ENCODE data around the gene ETV7.

ETV7 gene

DNA sequence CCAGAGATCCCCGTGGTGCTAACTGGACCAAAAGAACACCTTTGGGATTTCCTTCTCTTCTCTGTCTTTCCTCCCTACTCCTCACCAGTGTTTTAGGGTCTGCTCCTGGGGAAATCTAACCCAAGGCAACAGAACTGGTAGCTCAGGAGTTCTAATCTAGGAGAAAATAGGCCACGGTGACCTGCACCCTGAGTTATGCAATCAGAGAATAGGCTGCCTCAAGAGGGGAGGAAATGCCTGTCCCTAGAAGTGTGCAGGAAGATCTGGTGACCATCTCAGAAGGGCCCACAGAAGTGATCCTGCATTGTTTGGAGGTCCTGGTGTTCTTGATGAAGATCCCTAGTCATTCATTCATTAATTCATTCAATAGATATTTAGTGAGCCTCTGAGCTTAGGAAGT is 3.4 kb downstream of the ETV7 start:
- DNase-seq, result no peak

DNA sequence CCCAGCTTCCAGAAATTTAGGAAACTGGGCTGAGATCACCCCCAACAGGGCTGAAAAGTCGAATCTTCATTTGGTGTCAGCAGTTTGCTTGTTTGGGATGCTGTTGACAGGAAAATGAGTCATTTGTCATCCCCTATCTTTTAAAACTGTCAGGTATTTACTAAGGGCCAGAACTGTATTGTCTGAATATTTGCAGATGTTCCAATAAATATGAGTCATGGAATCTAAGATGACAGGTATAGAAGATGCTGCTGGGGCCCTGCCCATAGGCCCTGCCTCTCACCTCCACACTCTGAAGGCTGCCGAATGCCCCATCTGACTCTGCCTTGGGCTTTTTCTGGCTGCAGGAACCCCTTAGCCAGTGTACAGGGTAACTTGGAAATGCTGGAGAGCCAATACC is 3.9 kb downstream of the ETV7 start:
- DNase-seq, result no peak

GRCh38 chr6:36382976-36383375 is 4.5 kb downstream of the ETV7 start:
- no peak for DNase-seq

DNA sequence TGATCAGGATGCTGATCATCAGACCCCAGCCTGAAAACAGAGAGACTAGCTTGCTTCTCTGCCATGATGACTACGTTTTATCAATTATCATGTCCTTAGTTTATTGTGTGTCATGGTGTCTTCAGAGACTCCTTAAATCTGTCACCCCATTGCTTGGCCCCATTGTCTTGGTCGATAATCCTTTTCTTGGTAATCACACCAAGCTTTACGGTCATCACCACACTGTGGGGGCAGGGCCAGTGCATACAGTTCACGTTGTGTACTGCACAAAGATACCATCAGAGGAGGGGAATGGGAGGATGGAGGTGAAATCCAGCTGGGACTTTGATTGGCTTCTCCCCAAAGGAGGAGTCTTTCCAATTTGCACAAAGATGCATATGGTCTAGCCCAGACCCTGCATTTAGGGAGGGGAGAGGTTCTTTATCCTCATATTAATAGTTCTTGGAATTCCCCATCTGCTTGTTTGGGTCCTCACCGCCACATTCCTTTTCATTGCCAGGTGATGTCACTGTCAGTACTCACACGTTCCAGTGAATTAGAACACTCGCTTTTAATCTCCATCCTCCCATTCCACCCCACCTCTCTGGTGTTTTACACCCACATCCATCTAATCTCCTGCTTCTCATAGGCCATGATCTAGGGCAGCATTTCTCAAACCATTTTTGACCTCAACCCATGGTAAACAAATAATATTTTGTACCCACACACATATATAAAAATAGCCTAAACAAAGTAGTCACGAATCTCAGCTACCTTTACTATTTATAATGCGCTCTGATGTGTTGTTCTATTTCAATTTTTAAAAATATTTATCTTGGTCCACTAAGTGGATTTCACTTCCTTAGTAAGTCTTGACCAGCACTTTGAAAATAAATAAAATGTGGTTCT is 5.7 kb downstream of the ETV7 start:
- DNase-seq, result no peak

DNA sequence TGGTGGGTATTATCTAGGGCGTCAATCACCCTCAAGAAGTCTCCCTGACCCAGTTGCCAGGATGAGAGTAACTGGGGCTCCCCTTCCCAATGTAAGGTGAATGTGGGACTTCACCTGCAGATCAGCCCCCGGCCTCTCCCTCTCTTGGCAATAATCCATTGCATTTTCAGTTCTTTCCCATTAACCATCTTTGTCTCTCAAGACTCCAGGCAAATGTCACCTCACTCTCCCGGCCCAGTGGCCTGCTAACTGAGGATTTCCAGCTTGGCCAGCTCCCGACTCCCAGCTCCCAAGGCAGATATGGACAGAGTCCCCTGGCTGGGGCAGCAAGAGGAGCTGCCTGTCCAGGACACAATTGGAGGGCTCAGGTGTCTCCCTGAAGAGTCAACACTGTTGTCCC is 7.3 kb downstream of the ETV7 start:
- DNase-seq, result no peak

DNA sequence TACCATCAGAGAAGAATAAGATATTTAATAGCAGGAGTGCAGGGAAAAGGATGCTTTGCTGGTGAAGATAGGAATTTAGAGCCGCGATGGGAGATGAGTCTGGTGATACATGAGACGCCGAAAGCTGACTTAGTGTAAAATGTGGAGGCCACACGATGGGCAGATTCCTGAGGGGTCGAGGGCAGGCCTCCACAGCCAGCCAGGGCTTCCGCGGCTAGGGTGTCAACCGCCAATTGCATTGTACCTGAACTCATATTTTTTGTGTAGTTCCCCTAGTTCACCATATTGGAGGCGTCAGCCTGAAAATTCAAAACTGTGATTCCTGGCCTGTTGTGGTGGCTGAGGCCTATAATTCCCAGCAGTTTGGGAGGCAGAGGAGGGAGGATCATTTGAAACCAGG is 8.5 kb downstream of the ETV7 start:
- no peak for DNase-seq

DNA sequence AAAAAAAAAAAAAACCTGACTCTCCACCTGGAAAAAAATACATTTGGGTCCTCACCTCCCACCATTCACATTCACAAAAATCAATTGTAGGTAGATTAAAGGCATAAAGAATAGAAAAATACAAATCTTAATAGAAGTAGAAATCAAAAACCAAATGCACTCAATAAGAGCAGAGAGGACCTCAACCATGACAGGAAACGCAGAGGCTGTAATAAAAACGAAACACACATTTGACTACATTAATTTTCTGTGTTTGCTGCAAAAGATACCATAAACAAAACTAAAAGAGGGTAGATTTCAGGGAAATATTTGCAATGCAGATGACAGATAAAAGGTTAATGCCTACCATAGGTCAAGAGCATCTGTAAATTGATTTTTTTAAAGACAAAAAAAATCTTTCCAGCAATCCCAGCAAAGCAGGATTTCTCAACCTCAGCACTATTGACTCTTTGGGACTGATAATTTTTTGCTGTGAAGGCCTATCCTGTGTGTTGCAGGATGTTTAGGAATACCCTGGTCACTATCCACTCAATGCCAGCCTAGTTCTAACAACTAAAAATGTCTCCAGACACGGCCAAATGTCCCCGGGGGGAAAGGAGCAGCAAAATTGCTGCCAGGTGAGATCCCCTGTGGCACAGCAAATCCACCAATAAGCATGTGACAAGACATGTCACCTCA is 9.1 kb downstream of the ETV7 start:
- DNase-seq, result no peak

GRCh38 chr6:36377594-36377993 is 9.9 kb downstream of the ETV7 start:
- no peak for DNase-seq

DNA sequence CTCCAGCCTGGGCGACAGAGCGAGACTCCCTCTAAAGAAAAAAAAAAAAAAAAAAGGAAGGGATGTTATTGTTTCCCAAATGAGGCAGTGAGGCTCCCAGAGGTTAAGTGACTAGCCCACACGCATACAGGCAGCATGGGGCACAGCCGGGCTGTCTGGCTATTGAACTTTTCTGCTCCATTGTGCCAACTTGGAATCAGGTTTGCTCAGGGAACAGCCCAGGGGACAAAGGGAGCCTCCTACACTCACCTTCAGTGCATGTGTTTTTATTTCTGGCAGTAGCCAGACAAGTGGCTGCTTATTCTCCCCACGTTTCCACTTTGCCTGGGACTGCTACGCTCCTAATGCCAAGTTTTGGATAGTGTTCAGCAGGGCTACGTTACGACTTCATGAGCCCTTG is 10.7 kb downstream of the ETV7 start:
- DNase-seq, result no peak

GRCh38 chr6:36376183-36376582 is 11.3 kb downstream of the ETV7 start:
- no peak for DNase-seq

DNA sequence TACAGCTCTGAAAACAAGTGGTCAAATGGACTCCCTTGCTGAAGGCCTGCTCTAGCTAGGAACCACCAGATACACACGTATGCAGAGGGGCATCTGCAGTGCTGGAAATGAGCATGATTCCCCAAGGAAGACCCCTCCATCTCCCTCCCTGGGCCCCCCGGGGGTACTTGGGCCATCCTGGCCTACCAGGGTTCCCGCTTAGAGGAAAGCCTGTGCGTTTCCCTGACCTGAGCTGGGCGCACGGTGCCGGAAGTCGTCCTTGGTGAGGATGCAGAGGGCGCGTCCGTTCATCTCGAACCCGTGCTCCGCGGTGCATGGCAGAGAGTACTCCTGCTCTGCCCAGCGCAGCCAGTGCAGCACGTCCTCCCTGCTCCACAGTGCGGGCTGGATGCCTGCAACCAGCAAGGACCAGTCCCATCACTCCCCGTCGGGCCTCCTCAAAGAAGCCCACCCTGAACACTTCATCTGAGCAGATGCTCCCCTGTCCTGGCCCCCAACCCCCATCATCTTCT is 11.8 kb downstream of the ETV7 start:
- no peak for DNase-seq

GRCh38 chr6:36374972-36375371 is 12.5 kb downstream of the ETV7 start:
- DNase-seq, result no peak

DNA sequence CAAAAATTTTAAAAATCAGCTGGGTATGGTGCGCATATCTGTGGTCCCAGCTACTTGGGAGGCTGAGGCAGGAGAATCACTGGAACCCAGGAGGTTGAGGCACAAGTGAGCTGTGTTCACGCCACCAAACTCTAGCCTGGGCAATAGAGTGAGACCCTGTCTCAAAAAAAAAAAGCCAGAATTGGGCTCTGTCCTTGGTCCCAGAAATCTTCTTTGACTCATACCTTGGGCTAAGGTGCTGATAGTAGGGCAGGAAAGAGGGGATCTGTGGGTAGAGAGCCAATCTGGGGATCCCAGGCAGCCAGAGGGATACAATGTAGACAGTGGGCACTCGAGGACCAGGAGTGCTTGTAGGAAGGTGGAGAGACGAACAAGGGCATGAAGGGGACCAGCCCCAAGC is 13.3 kb downstream of the ETV7 start:
- no peak for DNase-seq

- DNase-seq, result no peak
Measured at GRCh38 chr6:36373368-36374019, 14.0 kb downstream of the ETV7 start.

DNA sequence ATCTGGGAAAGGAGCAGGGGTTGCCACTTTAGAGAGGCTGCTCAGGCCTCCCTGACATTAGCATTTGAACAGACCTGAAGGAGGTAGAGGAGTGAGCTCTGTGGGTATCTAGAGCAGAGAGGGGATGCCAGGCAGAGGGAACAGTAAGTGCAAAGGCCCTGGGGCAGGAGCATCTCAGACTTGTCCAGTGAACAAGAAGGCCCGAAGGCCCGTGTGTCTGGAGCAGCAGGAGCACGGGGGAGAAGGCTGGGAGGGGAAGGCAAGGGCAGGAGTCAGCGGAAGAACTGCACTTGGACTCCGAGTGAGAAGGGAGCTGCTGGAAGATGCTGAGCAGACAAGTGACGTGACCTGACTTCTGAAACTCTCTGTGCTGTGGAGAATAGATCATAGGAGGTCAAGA is 15.4 kb downstream of the ETV7 start:
- no peak for DNase-seq

DNA sequence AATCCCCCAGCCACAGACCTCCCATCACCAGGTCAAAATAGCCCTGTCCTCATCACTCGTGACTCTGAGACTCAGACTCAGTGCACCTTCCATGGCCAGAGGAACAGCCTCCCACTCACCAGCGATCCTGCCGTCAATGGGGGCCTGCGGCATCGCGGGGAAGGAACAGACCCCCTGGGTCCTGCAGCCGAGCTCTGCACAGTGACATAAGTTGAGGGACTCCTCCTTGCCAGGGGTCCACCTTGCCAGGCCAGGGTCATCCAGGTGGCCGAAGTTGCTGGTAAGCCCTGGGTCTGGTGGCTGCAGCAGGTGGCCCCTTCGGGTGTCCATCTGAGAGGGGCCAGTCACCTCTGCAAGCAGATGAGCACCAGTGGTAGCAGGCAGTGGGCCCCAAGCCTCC is 16.3 kb downstream of the ETV7 start:
- DNase-seq, result no peak

DNA sequence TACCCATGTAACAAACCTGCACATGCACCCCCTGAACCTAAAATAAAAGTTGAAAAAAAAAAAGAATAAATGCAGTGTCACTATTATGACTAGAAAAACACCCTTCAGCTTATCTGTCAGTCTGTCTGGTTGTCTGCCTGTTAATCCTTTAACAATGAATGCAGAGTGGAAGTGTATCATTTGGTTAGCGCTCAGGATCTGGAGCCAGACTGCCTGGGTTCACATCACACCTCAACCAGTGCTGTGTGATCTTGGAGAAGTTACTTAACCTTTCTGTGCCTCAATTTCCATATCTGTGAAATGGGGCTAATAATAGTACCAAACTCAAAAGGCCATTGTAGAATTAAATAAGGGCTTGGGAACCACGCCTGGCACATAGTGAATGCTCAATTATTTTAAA is 16.8 kb downstream of the ETV7 start:
- DNase-seq, result no peak

DNA sequence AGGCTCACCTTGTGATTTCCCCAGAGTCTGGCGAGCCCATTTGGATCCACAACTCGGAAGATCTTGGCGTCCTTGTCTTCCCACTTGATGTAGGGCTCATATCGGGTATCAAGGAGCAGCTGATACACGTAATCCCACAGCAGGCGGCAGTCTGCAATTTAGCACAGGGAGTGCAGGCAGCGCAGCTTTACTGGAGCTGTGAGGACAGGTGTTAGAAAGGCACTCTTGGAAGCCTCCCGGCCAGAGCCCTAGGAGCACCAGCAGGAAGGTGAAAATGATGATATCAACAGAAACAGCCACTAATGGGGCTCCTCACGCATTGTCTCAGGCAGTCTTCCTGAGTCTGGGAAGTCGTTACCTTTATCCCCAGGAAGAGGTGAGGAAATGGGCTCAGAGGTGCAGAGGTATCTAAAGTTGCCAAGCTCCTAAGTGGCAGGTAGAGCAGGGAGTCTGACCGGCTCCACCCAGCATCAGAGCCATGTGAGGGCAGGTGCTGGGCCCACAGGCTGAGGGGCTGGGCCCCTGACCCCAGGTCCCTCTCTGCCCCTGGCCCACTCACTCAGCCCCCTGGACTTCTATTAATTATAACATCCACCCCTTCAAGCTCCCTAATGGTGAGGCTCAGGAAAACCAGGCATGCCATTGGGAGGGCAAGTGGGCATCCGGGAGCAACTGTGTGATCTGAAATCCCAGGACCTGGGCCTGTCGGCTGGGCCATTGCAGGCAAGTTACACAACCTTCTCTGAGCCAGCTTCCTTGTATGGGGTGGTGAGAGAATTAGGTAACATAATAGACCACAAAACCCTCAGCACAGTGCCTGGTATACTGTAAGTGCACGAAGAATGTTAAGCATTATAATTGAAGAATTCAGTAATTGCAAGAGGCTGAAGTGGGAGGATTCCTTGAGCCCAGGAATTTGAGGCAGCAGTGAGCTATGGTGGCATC is 18.3 kb downstream of the ETV7 start:
- no peak for DNase-seq

GRCh38 chr6:36368421-36368820 is 19.0 kb downstream of the ETV7 start:
- no peak for DNase-seq

GRCh38 chr6:36367743-36368142 is 19.7 kb downstream of the ETV7 start:
- DNase-seq, result no peak
